IPS-18c (cell line): ENCODE data around the gene WDFY4.

Experiments
- H3K4me3 ChIP-seq: 2 replicates; pipeline ENCODE4 v1.7.0; 2013; ENCODE audit warnings: low read depth, mild to moderate bottlenecking, low read length, moderate library complexity; ENCODE audit not compliant: insufficient read depth
- H3K9me3 ChIP-seq: one replicate; pipeline ENCODE4 v1.6.1; 2013; ENCODE audit warnings: mild to moderate bottlenecking, low read length, moderate library complexity; ENCODE audit not compliant: control insufficient read depth, insufficient read depth

Gene WDFY4

GRCh38 chr10:48907730-48908129, 223.1 kb downstream of the WDFY4 start:
- no peaks in the 10 kb centered on the region for H3K9me3 ChIP-seq
- H3K4me3 ChIP-seq = no peak overlapping the region

- Histone ChIP-seq H3K9me3 (no peaks in the 10 kb centered on the region), H3K4me3 (no peak overlapping the region)
These were observed 225.9 kb downstream of the WDFY4 start for GRCh38 chr10:48910548-48910947.

GRCh38 chr10:48913674-48914073, 229.0 kb downstream of the WDFY4 start:
- H3K9me3 ChIP-seq = no peaks in the 10 kb centered on the region
- no peak overlapping the region for H3K4me3 ChIP-seq

DNA sequence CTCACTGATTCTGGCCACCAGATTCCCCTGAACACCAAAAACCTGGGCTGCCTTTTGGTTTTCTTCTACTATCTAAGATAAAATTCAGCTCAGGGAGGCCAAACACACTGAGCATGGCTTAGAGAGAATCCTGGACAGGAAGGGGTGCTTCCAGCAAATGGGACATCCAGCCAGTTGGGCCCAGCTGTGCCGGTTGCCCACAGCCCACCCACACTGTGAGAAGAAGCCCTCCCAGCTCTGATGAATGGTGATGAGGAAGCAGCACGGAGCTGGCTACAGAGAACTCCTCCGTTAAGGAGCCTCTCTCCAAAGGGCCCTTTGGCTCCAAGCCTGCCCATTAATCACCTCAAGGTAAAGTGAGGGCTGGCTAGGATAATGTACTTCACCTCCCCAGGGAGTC, 239.1 kb downstream of the WDFY4 start:
- no peaks in the 10 kb centered on the region for H3K9me3 ChIP-seq

DNA sequence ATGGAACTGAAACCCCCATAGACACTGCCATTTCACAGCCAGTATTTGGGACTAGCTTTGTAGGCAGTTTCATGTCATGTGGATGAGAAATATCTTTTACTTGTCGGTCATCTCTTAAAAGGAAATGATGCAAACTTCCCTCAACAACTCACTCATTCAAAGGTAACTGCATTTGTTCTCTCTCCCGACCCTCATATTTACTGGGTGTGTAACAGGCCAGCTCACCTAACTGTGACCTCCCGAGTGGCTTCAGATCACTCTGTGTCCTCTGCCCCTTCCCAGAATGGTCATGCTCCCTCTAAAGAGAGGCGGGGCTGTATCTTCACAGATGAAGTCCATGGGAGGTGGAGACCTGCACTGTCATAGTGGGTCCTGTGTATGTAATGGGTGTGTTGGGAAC, 240.3 kb downstream of the WDFY4 start:
- Histone ChIP-seq H3K4me3 (no peak overlapping the region), H3K9me3 (no peaks in the 10 kb centered on the region)

More for the DNA sequence above, 239.1 kb downstream of the WDFY4 start:
- H3K4me3 ChIP-seq = no peak overlapping the region

DNA sequence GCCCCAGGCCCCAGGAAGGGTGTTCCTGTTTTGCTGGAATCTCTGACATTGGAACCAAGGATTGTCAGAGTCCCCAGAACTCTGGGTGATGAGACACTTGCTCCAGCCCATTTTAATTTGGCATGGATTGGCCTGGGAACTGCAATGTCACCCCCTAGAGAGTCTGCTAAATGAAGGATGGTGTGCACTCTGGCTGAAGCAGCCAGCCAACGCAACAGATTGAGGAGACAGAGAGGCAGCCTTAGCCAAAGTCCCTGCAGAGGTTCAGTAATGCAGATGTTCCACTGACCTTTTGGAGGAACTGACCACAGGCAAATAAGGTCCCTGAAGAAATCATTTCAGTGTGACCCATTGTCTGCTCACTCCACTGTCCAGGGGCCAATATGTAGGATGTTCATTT, 241.6 kb downstream of the WDFY4 start:
- no peaks in the 10 kb centered on the region for H3K9me3 ChIP-seq

DNA sequence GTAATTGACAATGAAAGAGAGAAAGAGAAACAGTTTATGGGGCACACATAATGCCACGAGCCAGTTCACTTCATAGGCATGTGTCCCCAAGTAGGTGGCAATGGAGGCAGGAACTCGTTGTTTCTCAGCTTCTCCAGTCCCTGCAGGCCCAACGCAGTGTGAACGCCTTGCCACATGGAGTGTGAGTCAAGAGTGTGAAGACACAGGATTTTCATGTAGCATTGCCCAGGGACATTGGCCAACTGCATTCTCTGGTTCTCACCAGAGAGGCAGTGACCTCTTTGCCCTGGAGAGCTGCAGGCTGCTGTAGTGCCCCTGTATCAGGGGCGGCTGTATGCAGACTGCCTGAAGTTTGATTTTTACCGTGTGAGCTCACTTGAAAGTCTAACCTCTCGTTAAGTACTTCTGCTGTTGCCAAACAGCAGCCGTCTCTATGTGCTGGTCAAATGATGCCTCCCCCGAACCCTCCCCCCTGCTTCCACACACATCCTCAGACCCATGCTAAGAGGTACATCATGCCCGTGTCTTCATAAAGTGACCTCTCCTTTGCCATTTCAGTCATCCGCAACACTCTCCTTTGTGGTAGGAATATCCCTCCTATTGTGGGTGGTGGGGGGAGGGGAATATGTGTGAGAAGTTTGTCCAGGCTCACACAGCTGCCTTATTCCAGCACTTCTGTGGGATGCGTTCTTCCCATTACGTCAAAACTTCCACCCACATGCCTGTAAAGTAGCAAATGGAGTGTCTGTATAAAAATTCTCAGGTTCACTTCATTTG, 242.3 kb downstream of the WDFY4 start:
- Histone ChIP-seq H3K9me3 (no peaks in the 10 kb centered on the region), H3K4me3 (no peak overlapping the region)

More for the DNA sequence above, 241.6 kb downstream of the WDFY4 start:
- H3K4me3 ChIP-seq = no peak overlapping the region

DNA sequence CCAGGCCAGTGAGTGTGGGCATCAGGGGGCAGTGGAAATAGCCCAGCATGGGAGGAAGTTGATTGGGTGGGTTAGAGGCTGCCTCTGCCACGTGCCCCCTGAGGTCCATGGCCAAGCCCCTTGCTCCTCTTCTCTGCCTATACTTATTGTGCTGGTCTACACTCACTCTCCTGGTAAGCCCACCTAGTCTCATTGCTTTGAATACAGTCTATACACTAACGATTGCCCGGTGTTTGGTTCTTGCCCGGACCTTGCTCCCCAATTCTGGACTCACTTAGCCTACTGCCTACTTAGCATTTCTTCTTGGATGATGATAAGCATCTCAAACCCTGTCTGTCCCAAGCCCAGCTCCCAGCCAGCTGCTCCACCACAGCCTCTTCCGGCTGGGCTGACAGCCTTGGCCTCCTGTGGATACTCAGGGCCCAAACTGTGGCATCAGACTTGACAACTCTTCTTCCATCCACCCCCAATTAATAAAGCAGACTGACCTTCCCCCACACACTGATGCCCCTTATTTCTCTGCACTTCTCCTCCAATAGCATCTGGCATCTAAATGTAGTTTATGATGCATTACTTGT, 244.8 kb downstream of the WDFY4 start:
- no peak overlapping the region for H3K4me3 ChIP-seq
- no peaks in the 10 kb centered on the region for H3K9me3 ChIP-seq

GRCh38 chr10:48931188-48931587, 246.5 kb downstream of the WDFY4 start:
- H3K9me3 ChIP-seq = no peaks in the 10 kb centered on the region

DNA sequence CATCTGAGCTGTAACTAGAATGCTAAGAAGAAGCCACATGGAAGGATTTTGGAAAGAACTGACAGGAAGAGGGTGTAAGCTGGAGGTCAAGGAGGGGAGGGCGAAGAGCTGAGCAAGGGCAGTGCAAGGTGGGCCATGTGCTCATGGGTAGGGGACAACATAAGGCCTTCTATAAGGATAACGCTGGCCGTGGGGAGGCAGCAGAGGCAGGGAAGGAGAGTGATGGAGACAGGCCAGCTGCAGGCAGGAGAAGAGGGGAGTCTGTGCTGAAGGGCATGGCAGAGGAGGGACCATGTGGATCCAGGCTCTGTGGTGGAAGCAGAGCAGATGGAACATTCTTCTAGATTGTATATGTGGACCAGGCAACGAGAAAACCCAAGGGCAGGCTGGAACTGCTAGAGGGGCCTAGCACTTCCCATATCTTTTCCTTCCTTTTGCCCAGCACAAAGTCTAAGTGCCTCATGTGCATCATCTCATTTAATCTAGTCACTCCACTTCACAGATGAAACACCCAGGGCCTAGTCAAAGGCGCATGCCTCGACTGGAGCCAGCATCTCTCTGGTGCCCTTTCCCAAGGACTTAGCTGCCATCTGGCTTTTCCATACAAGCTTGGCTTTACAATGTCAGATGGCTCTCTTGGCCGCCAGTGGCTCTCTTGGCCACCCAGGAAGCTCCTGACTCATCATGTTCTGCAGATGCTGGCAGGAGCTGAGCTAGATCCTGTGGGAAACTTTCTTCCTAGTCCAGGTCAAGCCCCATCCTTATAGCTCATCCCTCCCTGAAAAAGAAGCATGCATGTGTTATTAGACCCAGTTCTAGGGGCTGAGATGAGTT, 248.4 kb downstream of the WDFY4 start:
- Histone ChIP-seq H3K4me3 (no peak overlapping the region), H3K9me3 (no peaks in the 10 kb centered on the region)

More at GRCh38 chr10:48931188-48931587, 246.5 kb downstream of the WDFY4 start:
- no peak overlapping the region for H3K4me3 ChIP-seq

DNA sequence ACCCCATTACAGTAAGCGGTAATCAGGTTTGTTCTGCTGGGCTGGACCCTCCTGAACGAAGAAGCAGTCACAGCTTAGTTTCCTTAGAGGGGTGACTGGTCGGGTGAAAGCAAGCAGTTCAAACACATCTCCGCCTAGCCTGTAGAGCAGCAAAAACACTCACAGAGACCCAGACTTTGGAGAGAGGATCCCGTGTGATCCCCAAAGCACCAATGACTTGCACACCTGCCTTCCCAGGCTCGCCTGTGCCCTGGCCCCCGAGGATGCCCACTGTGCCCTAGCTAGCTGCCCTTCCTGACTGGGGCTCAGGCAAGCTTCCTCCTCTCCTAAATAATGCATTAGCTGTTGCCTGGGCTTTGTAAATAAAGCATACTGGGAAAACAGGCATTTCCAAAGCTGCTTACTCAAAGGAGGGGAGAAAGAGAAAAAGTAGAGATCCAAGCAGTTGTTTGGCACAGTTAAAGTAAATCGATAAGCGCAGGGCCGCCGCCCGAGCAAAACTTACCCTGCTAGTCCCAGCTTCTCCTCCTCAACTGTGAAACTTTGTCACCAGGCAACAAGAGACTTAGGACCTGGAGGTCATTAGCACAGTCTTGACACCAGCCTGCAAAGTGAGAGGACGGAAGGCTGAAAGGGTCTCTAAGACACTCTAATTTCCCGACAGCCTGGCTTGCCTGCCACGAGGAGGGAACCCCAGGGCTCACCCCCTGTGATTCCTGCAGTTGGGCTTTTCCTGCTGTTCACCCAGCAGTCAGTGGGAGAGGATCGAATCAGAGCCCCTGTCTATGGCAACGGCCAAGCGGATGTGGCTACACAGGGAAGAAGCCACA, 250.2 kb downstream of the WDFY4 start:
- H3K4me3 ChIP-seq = no peak overlapping the region
- no peaks in the 10 kb centered on the region for H3K9me3 ChIP-seq

DNA sequence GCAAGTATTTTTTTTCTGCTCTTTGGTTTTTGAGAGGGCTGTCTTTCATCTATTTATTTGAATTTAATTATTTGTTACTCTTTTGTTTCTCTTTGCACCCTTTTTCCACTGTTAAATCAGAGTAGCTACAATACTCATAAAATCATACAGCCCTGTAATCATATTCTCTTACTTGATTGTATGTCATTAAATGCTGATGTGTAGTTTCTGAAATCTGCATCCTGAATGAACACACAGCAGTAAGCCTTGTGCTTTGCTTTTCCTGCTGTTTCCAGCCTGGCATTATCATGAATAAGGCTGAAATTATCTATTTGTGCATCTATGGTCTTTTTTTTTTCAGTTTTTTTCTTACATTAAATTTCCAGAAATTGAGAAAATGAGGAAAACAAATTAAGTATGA, 250.9 kb downstream of the WDFY4 start:
- Histone ChIP-seq H3K9me3 (no peaks in the 10 kb centered on the region), H3K4me3 (no peak overlapping the region)

DNA sequence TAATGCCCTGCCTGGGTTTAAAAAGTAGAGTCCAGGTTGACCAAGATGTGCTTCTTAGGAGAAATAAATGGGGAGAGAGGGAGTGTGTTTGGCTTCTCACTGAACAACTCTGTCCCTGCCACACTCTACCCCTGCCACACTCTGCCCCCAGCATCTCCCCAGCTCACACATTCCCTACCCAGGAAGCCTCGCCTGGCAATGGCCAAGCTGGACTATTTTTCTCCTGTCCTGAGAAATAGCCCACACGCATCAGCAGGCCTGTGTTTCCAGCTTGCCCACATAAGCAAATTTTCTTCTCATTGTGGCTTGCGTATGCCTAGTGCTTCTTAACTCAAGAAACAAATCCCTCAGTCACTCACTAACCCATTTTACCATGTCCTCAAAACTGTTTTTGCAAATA, 253.1 kb downstream of the WDFY4 start:
- H3K4me3 ChIP-seq = no peak overlapping the region
- no peaks in the 10 kb centered on the region for H3K9me3 ChIP-seq

GRCh38 chr10:48938281-48938680, 253.6 kb downstream of the WDFY4 start:
- H3K4me3 ChIP-seq = no peak overlapping the region

DNA sequence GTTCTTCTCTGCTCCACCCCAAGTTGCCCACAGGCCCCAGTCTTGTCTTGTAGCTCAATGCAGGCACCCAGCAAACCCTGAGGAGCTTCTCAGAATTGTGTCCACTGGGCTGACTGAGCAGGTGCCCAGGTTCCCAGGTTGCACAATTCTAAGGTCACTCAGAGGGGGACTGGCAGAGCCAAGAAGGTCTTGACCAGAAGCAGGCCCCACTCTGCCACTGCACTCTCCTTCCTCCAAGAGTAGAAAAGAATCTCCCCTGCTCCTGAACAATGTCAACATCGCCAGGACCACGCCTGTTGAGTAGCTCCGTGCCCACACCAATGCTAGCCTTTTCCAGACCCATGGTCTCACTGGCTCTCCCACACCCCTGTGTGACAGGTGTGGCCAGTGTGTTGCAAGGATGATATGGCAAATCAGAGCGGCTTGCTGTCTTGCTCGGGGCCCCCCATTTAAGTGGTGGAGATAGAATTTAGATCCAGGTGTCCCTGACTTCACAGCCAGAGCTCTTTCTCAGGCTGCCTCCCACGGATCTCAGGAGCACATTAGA, 254.4 kb downstream of the WDFY4 start:
- Histone ChIP-seq H3K4me3 (no peak overlapping the region), H3K9me3 (no peaks in the 10 kb centered on the region)

More at GRCh38 chr10:48938281-48938680, 253.6 kb downstream of the WDFY4 start:
- H3K9me3 ChIP-seq = no peaks in the 10 kb centered on the region

GRCh38 chr10:48939790-48940325, 255.2 kb downstream of the WDFY4 start, which contains the start of gene LRRC18:
LRRC18 (minus strand) TSS chr10:48939840; CDS start chr10:48914155, 25,685 bp downstream.
- Histone ChIP-seq H3K9me3 (no peaks in the 10 kb centered on the region), H3K4me3 (no peak within 1 kb of the TSS)
